Fibroblast of the conjunctiva (primary cell): ENCODE results near the gene ASAP2.
A peak's percentile ranks its signal among the peaks of the same experiment; 100 is the strongest.

ENCODE experiments used
- DNase-seq: peaks from one replicate; pipeline ENCODE4 v3.0.0-alpha.2; 2010; ENCODE audit warnings: low read depth

The ASAP2 gene

DNA sequence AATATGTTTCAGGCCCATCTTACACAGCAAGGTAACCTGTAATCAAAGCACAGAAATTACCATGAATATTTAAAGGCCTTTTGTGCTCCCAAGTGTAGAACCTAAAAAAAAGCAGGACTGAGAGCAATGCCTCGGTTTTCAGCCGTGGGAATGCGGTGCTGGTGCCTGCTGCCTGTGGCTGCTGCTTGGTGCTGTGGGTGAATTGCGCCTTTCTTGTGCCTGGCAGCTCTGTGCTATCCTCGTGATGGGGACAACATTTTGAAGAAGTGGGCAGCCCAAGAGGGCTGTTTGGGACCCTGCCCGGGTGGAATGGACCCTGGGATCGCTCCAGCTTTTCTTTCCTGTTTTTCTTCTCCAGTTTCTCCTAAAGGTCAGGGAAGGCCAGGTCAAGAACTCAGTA, 91.2 kb downstream of the ASAP2 start:
- DNase-seq, result no peak

DNA sequence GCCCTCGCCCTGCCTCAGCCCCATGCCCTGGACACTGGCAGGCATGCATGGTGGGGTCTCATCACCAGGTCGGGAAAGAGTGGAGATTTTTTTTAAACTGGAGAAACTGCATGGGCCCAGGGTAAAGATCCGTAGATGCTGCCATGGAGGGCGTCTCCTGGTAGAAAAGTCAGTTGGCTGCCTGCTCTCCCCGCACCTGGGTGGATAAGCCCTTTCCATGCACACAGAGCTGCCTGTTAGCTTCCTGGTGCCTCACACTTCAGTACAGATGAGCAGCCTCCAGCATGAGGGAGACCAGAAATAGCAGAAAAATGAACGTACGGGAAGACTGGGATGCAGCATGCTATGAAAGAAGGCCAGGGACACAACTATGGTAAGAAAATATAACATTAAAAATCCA, 92.0 kb downstream of the ASAP2 start:
- no peak for DNase-seq

DNA sequence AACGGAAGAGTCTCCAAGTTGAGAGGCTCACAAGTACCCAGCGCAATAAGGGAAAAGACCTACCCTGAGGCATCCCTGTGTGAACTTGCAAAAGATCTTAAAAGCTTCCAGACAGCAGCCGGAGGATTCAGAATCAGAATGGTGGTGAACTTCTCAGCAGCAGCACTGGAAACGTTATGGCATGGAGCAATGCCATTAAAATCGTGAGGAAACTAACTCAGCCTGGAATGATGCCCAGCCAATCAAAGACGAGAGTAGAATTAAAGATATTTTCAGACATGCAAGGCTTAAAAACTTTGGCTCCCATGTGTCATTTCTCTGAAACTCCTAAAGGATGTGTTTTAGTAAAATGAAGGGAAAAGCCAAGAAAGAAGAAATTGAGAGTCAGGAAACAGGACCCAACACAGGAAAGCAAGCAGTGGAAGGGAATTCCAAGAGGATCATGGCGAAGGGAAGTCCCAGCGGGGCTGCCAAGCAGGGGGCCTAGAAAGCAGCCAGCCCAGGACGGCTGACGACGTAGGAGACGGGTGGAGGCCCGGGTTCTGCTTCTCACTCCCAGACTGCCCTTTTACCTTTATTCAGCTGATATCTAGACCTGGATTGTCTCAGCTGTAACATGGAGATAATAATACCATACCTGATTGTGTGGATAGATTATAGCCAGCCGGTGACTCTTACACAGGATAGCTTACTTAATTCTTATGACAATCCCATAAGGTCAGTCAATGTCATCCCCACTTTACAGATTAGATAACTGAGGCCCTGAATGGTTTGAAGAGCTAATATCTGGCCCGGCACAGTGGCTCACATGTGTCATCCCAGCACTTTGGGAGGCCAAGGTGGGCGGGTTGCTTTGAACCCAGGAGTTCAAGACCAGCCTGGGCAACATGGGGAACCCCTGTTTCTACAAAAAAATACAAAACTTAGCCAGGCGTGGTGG, 92.8 kb downstream of the ASAP2 start:
- DNase-seq, result no peak

DNA sequence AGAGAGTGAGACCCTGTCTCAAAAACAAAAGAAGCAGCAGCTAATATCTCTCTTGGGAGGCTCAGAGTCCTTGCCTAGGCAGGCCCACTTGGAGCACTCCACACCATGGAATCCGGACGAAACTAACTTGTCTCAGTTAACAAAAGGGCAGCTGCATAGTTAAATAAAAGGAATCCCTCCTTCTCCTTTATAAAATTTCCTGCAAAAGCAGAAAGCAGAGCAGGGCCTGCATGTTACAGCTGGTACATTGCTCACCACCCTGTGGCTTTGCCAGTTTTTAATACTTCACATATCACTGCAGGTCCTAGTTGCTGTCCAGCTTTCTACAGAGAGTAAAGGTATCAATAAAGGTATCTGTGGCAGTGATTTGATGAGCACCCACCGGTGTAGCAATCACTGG, 93.6 kb downstream of the ASAP2 start:
- DNase-seq, result no peak

DNA sequence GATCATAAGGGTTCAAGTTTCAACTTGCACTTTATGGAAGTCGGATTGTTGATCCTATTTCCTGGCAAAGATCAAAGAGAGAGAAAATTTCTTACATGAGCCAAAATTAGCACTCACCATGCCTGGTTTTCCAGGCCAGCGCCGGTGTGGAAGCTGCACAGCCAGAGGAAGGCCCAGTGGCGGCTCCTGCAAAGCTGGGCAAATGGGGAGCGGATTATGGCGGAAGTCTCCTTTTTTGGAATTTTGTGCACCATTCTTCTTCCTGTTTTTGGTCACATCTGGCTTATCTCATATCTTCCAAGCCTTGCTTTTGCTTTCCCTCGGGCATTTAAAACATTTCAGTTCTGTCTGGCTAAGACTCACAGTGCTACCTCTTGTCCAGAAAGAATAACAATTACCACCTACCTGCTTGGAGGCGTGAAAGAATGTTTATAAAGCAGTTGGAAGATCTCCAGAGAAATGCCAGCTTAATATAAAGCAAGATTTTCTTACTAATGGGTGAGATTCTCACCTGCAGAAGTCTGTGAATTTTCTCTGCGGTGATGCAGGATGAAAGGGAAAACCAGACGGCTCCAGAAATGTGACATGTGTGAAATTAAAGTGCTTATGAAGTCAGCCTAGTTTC, 94.3 kb downstream of the ASAP2 start:
- no peak for DNase-seq

DNA sequence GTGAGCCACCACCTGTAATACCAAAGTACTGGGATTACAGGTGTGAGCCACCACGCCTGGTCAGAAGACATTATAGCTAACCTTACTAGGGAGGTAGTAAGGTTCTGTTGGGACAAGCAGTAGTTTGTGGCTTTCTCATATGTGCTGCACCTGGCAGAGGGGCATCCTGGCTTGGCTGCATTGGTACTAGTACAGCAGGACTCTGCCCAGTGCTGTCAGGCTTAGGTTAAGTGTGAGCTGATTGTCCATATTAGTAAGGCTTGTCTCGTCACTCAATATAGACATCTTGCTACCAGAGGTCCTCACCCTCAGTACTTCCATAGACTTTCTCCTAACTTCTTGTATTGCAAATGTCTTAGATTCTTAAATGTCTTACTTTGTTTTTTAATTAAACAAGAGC, 96.1 kb downstream of the ASAP2 start:
- DNase-seq, result no peak

DNA sequence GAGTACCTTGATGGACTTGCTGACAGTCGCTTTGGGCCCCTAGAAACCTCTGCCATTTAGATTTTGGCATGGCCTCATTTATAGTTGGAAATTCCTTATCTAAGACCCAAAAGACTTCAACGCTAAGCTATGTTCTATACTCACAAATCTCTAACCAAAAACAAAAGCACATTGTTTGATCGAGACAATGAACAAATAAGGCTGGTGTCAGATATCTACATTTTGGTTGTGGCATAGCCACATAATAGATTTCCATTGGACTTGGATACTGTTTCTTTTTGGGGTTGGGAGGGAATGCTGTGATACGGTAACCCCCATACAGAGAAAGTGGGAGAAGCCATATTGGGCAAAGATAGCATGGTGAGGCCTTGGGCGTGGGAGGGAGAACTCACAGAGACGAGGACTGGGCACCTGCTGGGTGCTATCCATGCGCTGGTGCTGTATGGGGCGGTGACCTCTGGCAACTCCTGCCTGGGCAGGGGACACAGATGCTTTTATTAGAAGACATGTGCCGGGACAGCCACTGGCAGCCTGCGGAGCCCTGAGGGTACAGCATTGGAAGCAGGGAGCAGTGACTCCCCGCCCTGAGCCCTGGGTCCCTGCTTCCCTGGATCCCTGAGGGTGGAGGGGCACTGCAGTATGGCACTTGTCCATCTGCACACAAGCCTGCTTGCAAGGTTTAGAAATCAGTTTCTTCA, 97.1 kb downstream of the ASAP2 start:
- no peak for DNase-seq

DNA sequence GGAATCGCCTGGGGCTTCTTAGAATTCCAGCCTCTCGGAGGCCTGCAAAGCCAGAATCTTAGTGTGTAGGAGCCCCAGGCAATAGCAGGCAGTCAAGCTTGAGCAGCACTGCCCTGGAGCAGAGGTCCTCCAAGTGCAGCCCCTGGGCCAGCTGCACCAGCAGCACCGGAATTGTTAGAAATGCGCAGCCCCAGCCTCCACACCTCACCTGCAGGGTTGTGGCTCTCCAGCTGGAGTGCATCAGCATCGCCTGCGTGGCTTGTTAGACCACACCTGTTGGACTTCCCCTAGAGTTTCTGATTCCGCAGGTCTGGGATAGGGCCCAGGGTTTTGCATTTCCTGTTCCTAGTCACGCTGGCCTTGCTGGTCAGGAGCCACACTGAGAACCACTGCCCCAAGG, 100.3 kb downstream of the ASAP2 start:
- DNase-seq, result no peak

DNA sequence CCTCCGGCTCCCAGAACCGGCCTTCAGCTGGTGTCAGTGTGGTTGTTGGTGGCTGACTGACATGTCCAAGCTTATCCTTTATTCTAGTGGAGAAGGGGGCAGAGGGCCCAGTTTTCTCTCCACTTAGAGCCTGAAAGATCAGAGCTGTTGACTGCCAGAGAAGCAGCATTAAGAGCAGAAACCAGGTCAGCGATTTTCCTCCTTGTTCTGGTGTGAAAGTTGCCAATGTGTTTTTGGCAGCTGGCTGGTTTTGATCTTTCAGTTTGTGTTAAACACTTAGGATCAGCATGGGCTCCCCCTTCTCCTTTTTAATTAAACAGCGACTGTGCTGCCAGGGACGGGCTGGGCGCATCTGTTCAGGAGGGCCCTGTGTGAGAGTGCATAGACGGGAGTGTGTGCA, 100.9 kb downstream of the ASAP2 start:
- DNase-seq, result no peak

DNA sequence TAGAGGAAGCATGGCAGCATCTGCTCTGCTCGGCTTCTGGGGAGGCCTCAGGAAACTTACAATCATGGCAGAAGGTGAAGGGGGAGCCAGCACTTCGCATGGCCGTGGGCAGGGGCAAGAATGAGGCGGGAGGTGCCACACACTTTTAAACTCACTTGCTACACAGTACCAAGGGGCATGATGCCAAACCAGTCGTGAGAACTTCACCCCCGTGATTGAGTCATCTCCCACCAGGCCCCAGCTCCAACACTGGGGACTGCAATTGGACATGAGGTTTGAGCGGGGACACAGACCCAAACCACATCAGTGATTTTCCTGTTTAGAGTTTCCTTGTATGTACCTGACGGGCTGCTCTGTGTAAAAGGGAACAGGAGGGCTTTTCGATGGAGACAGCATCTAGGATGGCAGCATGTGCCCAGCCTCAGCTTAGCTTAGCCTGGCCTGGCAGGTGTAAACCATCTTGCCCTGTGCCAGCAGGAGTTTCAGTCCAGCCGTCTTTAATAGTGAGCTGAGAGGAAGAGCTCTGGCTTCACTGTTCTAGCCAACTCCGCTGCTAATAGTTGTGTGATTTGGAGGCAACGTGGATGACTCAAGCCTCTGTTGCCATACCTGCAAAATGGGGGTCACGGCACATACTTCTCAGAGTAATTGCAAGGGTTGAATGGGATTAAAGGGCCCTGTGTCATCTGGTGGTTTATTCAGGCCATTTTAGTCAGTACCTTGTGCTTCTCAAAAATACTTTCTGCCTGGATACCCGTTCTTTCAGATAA, 101.8 kb downstream of the ASAP2 start:
- DNase-seq, result no peak

DNA sequence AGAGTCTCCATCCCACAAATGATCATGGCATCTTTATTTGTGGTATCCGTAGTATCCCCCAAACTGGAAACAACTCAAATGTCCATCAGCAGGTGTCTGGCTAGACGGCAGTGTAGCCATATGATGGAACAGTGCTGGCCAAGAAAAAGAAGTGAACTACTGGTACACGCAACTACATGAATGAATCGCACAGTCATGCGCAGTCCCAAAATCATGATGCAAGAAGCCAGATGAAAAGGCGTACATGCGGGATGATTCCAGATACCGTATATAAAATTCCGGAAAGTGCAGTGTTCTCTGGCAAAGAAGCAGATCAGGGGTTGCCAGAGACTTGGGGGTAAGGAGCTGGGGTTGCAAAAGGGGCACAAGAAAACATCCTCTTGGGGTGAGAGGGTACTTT, 102.5 kb downstream of the ASAP2 start:
- DNase-seq, result no peak

DNA sequence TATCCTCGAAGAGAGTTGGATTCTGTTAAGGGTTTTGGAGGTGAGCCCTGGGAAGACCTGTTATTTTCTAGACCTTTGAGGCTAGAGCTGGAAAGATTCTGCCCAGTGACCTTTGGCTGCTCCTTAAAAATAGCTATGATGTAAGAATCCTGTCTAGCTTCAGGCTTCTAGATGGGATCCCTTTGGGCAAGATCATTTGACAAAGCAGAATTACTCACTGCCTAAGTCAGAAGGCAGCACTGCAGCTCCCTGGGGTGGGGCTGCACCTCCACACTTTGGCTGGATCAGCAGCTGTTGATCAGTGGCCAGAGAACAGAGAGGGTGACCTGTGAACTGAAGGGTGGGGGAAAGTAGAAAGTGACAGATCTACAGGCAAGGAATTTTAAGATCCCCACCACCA, 103.8 kb downstream of the ASAP2 start:
- DNase-seq, result peak; percentile 80

DNA sequence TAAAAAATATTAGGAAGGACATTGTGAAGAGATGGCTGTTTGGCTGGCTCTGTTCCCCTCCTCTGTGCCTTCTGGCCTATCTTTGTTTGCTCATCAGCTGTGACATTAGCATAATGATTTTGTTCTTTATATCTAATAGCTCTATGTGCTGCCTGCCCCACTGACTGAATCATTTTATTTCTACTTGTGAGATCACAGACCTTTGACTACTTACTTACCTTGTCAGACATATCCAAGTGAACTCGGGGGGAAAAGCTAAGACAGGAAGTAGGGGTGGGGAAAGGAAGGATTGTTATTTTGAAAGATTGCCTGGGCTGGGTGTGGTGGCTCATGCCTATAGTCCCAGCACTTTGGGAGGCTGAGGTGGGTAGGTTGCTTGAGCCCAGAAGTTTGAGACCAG, 104.2 kb downstream of the ASAP2 start:
- DNase-seq, result no peak

DNA sequence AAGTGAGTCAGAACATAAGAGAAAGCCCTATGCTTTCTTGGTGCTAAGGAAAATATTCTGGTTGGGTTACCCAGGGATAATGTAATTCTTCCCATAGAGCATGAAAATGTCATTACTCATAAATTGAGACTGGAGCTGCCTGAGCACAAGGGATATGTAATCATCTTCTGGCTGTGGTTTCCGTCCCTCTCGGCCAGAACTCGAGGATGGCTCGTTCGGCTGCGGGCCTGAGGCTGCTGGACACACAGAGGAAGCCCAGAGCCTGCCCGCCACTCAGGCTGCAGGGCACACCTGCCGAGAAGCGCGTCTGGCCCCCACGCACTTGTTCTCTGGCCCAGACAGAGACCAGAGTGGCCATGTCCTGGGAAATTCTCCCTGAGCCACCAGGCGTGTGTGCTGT, 104.9 kb downstream of the ASAP2 start:
- DNase-seq, result peak; percentile 72

DNA sequence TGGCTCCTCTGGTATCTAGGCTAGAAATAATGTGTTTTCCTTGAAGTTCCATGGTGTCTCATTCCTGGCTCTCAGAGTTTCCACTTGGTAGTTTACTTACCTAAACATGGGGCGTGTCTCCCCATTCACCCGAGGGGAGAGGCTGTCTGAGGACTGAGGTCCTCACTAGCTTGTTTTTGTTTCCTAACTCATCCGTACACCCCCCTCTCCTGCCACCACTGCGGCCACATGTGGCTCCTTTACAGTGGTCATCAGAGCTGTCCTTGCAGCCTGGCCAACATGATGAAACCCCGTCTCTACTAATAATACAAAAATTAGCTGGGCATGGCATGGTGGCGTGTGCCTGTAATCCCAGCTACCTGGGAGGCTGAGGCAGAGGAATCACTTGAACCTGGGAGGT, 106.0 kb downstream of the ASAP2 start:
- DNase-seq, result no peak

DNA sequence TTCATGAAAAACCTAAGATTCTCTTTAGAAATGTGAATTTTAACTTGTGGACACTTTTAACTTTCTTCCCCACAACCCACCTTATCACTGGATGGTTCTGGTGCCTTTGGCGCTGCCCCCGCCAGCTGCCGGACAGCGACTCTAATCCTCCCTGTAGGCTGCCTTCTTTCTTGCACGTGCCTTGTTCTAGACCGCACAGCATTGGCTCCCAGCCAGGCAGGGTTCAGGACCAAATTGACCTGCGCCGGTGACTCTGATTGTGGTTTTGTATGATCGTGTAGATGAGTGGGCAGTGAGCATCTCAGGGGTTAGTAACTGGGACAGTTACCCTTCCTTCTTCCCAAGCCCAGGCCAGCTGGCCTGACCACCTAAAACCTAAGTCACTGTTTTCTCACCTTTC, 106.8 kb downstream of the ASAP2 start:
- DNase-seq, result no peak

DNA sequence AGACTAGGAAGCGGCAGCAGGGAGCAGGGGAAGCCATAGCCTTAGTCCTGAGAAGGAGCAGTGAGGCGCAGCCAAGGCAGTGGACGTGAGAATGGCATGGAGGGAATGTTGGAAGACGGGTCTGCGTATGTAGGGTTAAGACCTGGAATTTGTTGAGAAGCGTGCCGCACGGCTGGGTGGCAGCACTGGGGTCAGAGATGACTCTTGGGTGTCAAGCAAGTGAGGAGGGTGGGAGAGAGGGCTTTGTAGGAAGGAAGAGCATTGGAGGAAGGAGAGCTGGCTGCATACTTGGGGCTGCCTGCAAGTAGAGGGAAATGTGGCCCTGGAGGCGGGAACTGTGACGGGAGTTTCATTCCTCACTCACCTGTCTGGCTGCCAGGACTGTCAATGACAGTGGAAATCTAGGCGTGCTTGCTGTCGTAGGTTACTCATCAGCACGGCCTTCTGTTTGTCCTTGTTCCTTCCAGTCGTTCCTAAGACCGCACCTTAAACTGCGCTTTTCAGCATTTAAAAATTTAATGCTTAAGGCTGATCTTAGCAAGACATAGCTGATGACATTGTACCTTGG, 108.8 kb downstream of the ASAP2 start:
- no peak for DNase-seq

DNA sequence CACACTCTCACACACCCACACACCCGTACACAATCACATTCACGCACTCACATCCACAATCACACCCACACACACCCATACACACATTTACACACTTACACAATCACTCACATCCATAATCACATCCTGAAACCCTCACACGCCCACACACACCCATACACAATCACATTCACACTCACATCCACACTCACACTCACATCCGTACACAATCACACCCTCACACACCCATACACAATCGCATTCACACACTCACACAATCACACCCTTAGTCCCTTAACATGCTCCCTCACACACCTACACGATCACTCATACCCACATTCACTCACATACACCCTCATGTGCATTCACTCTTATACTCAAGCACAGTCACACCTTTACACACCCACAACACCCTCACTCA, 110.9 kb downstream of the ASAP2 start:
- no peak for DNase-seq

DNA sequence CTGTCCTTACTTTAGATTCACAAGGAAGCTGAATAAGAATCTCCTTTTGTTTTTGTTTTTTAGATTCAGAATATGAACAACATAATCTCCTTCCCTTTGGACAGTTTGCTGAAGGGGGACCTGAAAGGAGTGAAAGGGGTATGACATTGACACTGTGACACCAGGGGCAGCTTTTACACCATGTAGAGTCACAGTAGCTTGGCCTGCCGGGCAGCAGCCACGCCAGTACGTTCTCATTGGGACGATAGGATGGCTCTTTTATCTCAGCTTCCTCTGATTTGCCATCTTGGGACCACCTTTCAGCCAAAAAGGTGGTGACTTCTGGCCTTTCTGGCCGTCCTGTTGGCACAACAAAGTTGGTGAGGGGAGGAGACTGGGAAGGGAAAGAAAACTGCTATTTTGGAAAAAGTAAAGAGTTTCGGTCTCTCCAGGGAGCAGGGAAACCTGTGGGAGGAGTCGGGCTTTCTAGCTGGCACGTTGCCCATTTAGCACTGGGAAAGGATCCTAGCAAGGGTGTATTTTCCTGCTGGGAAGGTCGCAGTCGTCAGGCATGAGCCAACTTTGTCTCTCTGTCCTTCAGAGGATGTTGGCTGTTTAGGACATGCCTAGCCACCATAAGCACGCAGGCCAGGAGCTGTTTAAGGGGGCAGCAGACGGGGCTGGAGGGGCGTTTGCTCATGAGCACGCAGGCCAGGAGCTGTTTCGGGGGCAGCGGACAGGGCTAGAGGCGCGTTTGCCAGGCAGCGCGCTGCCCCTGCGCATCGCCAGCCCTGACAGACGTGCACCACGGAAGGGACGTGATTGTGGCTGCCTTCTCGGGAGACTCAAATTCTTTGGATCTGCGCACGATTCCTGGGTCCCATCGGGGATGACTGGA, 112.1 kb downstream of the ASAP2 start:
- no peak for DNase-seq

DNA sequence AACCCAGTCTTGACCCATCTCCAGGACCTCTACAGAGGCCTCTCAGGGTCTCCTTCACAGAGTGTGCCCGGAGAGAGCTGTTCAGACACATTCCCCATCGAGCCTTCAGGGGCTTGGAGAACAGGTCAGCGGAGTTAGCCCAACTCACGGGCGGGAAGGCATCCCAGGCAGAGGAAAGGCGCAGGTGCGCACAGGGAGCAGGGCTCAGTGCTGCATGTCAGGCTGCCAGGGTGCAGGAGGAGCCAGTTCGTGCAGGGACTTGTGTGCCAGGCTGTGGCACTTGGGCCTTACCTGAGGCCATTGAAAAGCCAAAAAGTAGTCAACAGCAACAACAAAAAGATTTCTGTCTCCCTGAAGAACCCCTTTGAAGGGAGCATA, 112.7 kb downstream of the ASAP2 start:
- no peak for DNase-seq

DNA sequence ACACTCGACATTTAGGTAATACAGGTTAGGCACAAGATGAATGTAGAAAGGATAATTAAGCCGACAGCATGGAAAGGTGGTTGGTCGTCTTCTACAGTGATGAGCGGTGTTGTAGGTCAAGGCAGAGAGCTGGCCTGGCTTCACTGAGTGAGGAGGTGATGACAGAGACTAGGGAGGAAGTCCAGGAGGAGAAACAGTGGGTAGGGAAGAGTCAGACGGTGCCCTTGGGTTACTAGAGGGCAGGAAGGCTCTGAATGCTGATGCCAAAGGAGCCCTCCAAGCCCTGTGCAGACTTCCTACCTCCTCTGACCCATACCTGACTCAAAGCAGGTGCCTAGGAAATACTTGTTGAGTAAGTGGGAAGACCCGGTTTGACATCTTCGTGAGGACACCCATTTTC, 116.0 kb downstream of the ASAP2 start:
- no peak for DNase-seq
